Trophoblast cell (in vitro differentiated cells and primary cell): ENCODE results near the gene AEBP1.

ENCODE experiments used
- DNase-seq, 2 donors: peaks; one replicate each; pipeline ENCODE4 v3.0.0-alpha.2; 2016
- H2AFZ ChIP-seq: 2 replicates; pipeline ENCODE4 v1.6.1; 2013; ENCODE audit warnings: low read length, moderate library complexity, mild to moderate bottlenecking; ENCODE audit not compliant: insufficient read depth, poor library complexity
- H2AK5ac ChIP-seq: 2 replicates; pipeline ENCODE4 v1.6.1; 2013; ENCODE audit warnings: mild to moderate bottlenecking, low read length
- H2BK120ac ChIP-seq: 2 replicates; pipeline ENCODE4 v1.6.1; 2013; ENCODE audit warnings: low read length, mild to moderate bottlenecking, moderate library complexity; ENCODE audit not compliant: insufficient read depth, poor library complexity
- H2BK12ac ChIP-seq: 2 replicates; pipeline ENCODE4 v1.6.1; 2013; ENCODE audit warnings: mild to moderate bottlenecking, low read length, moderate library complexity
- H2BK5ac ChIP-seq: 2 replicates; pipeline ENCODE4 v1.6.1; 2013; ENCODE audit warnings: low read length, low read depth, moderate library complexity, mild to moderate bottlenecking; ENCODE audit not compliant: poor library complexity
- H3K14ac ChIP-seq: 2 replicates; pipeline ENCODE4 v1.6.1; 2013; ENCODE audit warnings: mild to moderate bottlenecking, low read length
- H3K18ac ChIP-seq: 2 replicates; pipeline ENCODE4 v1.6.1; 2013; ENCODE audit warnings: mild to moderate bottlenecking, low read length
- H3K23ac ChIP-seq: 2 replicates; pipeline ENCODE4 v1.6.1; 2013; ENCODE audit warnings: low read length
- H3K27ac ChIP-seq: 2 replicates; pipeline ENCODE4 v1.5.1; 2013; ENCODE audit warnings: low read depth, mild to moderate bottlenecking, inconsistent platforms, low read length, moderate library complexity
- H3K27me3 ChIP-seq: 2 replicates; pipeline ENCODE4 v1.6.1; 2013; ENCODE audit warnings: inconsistent platforms, mild to moderate bottlenecking, low read length, moderate library complexity; ENCODE audit not compliant: insufficient read depth
- H3K36me3 ChIP-seq, 2 experiments: 1 replicate in 1 of 2; 2 replicates in 1 of 2; pipeline ENCODE4 v1.6.1; 2013; ENCODE audit warnings: low read length in 2 of 2, mild to moderate bottlenecking in 2 of 2, moderate library complexity in 1 of 2; ENCODE audit not compliant: insufficient read depth in 2 of 2, control insufficient read depth in 1 of 2
- H3K4ac ChIP-seq: 2 replicates; pipeline ENCODE4 v1.6.1; 2013; ENCODE audit warnings: low read depth, mild to moderate bottlenecking, low read length, moderate library complexity
- H3K4me1 ChIP-seq, 2 experiments: 1 replicate in 1 of 2; 2 replicates in 1 of 2; pipeline ENCODE4 v1.6.1; 2013; ENCODE audit warnings: low read length in 2 of 2, mild to moderate bottlenecking in 2 of 2, moderate library complexity in 1 of 2; ENCODE audit not compliant: insufficient read depth in 2 of 2, control insufficient read depth in 1 of 2
- H3K4me2 ChIP-seq: 2 replicates; pipeline ENCODE4 v1.6.1; 2013; ENCODE audit warnings: inconsistent platforms, mild to moderate bottlenecking, low read length, moderate library complexity
- H3K4me3 ChIP-seq: 2 replicates; pipeline ENCODE4 v1.5.1; 2013; ENCODE audit warnings: mild to moderate bottlenecking, low read depth, low read length, inconsistent platforms
- H3K79me1 ChIP-seq: one replicate; pipeline ENCODE4 v1.6.1; 2013; ENCODE audit warnings: low read length
- H3K79me2 ChIP-seq: 2 replicates; pipeline ENCODE4 v1.6.1; 2013; ENCODE audit warnings: low read length, mild to moderate bottlenecking; ENCODE audit not compliant: control insufficient read depth, insufficient read depth, poor library complexity
- H3K9ac ChIP-seq: 2 replicates; pipeline ENCODE4 v1.6.1; 2013; ENCODE audit warnings: mild to moderate bottlenecking, low read length
- H3K9me3 ChIP-seq: 2 replicates; pipeline ENCODE4 v1.6.1; 2013; ENCODE audit warnings: low read depth, mild to moderate bottlenecking, control low read depth, inconsistent platforms, low read length; ENCODE audit not compliant: insufficient read depth
- H4K12ac ChIP-seq: 2 replicates; pipeline ENCODE4 v1.6.1; 2013; ENCODE audit warnings: low read depth, mild to moderate bottlenecking, low read length, moderate library complexity
- H4K8ac ChIP-seq: 2 replicates; pipeline ENCODE4 v1.6.1; 2013; ENCODE audit warnings: low read depth, mild to moderate bottlenecking, low read length, moderate library complexity
- H4K91ac ChIP-seq: one replicate; pipeline ENCODE4 v1.6.1; 2013; ENCODE audit warnings: low read depth, mild to moderate bottlenecking, low read length, moderate library complexity
- WGBS: extraction: QIAGEN DNeasy Blood & Tissue Kit; methylation state at CpG from one replicate; pipeline ENCODE4 v1.1.7; 2013; ENCODE audit warnings: missing lambda C conversion rate; ENCODE audit not compliant: insufficient read length, insufficient coverage; ENCODE audit errors: extremely low coverage; 5-methylcytosine and 5-hydroxymethylcytosine counted together

The AEBP1 gene

GRCh38 chr7:44136731-44137130 lies 32.6 kb downstream of the AEBP1 start:
- Histone ChIP-seq H2BK5ac (no peak overlapping the region), H3K4me1 (peaks cover 20 to 34% of the 10 kb centered on the region in 2 experiments), H2AFZ (no peak overlapping the region), H3K4me3 (no peak overlapping the region), H4K91ac (no peak overlapping the region), H4K8ac (no peak overlapping the region), H4K12ac (no peak overlapping the region), H3K18ac (no peak overlapping the region), H3K4me2 (no peak overlapping the region), H2BK120ac (no peak overlapping the region), H3K79me2 (no peaks in the 10 kb centered on the region), H3K23ac (no peak overlapping the region), H3K27me3 (no peaks in the 10 kb centered on the region), H3K27ac (no peak overlapping the region), H3K36me3 (no peaks in the 10 kb centered on the region), H2AK5ac (no peak overlapping the region), H3K14ac (no peak overlapping the region), H3K79me1 (peaks cover 11% of the 10 kb centered on the region), H3K9me3 (no peaks in the 10 kb centered on the region), H2BK12ac (no peak overlapping the region), H3K4ac (no peak overlapping the region), H3K9ac (no peak overlapping the region)
- WGBS = no CpG with 5 or more reads among the region's 5 CpGs
- DNase-seq = no peak

- no peak for DNase-seq
- Histone ChIP-seq H3K9ac (no peak overlapping the region), H4K91ac (no peak overlapping the region), H3K23ac (no peak overlapping the region), H3K4me3 (no peak overlapping the region), H3K4ac (no peak overlapping the region), H3K36me3 (no peaks in the 10 kb centered on the region), H4K8ac (no peak overlapping the region), H3K27ac (no peak overlapping the region), H3K27me3 (no peaks in the 10 kb centered on the region), H3K79me1 (peaks cover 9% of the 10 kb centered on the region), H2BK120ac (no peak overlapping the region), H2BK12ac (no peak overlapping the region), H3K18ac (no peak overlapping the region), H2AK5ac (no peak overlapping the region), H3K4me1 (peaks cover 12 to 27% of the 10 kb centered on the region in 2 experiments), H2AFZ (no peak overlapping the region), H3K79me2 (no peaks in the 10 kb centered on the region), H3K14ac (no peak overlapping the region), H2BK5ac (no peak overlapping the region), H3K4me2 (no peak overlapping the region), H4K12ac (no peak overlapping the region), H3K9me3 (no peaks in the 10 kb centered on the region)
- WGBS = no CpG with 5 or more reads among the region's 8 CpGs
Measured at GRCh38 chr7:44138698-44139097, 34.6 kb downstream of the AEBP1 start.

GRCh38 chr7:44139311-44140010 lies 35.3 kb downstream of the AEBP1 start:
- Histone ChIP-seq H3K18ac (no peak overlapping the region), H3K27me3 (peaks cover 2% of the 10 kb centered on the region), H3K23ac (no peak overlapping the region), H3K4me3 (no peak overlapping the region), H4K91ac (no peak overlapping the region), H4K12ac (no peak overlapping the region), H4K8ac (no peak overlapping the region), H3K14ac (no peak overlapping the region), H3K79me1 (peaks cover 9% of the 10 kb centered on the region), H2AK5ac (no peak overlapping the region), H3K79me2 (no peaks in the 10 kb centered on the region), H3K36me3 (no peaks in the 10 kb centered on the region), H2BK5ac (no peak overlapping the region), H2BK120ac (no peak overlapping the region), H3K9me3 (no peaks in the 10 kb centered on the region), H3K4me1 (peaks cover 12 to 27% of the 10 kb centered on the region in 2 experiments), H3K4ac (no peak overlapping the region), H3K27ac (no peak overlapping the region), H3K9ac (no peak overlapping the region), H3K4me2 (no peak overlapping the region), H2AFZ (no peak overlapping the region), H2BK12ac (no peak overlapping the region)
- DNase-seq = no peak
- no CpG with 5 or more reads among the region's 14 CpGs for whole genome bisulfite sequencing

- no peak overlapping the region for H3K23ac ChIP-seq
- no peak overlapping the region for H3K27ac ChIP-seq
- H2BK5ac ChIP-seq = no peak overlapping the region
- H3K9me3 ChIP-seq = peaks cover 7% of the 10 kb centered on the region
- no peak overlapping the region for H3K9ac ChIP-seq
- H3K36me3 ChIP-seq = no peaks in the 10 kb centered on the region
- H3K79me2 ChIP-seq = no peaks in the 10 kb centered on the region
- H2AFZ ChIP-seq = no peak overlapping the region
- H2AK5ac ChIP-seq = peak overlapping the region; percentile 56
- H3K18ac ChIP-seq = no peak overlapping the region
- no peak overlapping the region for H3K4ac ChIP-seq
- H4K8ac ChIP-seq = no peak overlapping the region
- peaks cover 10 to 24% of the 10 kb centered on the region in 2 experiments for H3K4me1 ChIP-seq
- no peak overlapping the region for H3K4me3 ChIP-seq
- peaks cover 9% of the 10 kb centered on the region for H3K79me1 ChIP-seq
- peak overlapping the region; percentile 38 for H2BK12ac ChIP-seq
- H2BK120ac ChIP-seq = no peak overlapping the region
- WGBS = no CpG with 5 or more reads among the region's 10 CpGs
- H4K12ac ChIP-seq = no peak overlapping the region
- no peak overlapping the region for H3K4me2 ChIP-seq
- no peak for DNase-seq
- H4K91ac ChIP-seq = peak overlapping the region; percentile 68
- H3K27me3 ChIP-seq = peaks cover 8% of the 10 kb centered on the region
- peak overlapping the region; percentile 49 for H3K14ac ChIP-seq
Measured at GRCh38 chr7:44140341-44140740, 36.2 kb downstream of the AEBP1 start.
